Fibroblast of lung (primary cell): ENCODE results near the gene TMEM220.

Source experiments
- CTCF ChIP-seq, 2 donors: IDR thresholded peaks in 1 of 2; conservative IDR thresholded peaks in 1 of 2; 1 replicate in 1 of 2; 2 replicates in 1 of 2; pipeline ENCODE4 v1.5.1; 2011 to 2012; ENCODE audit warnings: low read length in 2 of 2, control low read depth in 1 of 2, inconsistent platforms in 1 of 2, low read depth in 1 of 2, mild to moderate bottlenecking in 1 of 2
- EZH2 ChIP-seq: IDR thresholded peaks from 2 replicates; pipeline ENCODE4 v1.5.1; 2012; ENCODE audit warnings: low read length, control low read depth, mild to moderate bottlenecking; ENCODE audit errors: missing control alignments

- TF ChIP-seq CTCF (conservative IDR thresholded peaks at IDR 0.05 in 1 of 2, IDR thresholded peaks at IDR 0.05 in 1 of 2; ENCODE audit: low read depth in 1 of 2, low read length in 2 of 2): no peak
- TF ChIP-seq EZH2: no peak
Measured at GRCh38 chr17:10757067-10757466, 27.2 kb upstream of the TMEM220 start.
